Astrocyte (in vitro differentiated cells and primary cell): ENCODE results near the gene STARD8. TPM values are rescaled to one million over a fixed set of nuclear protein-coding genes. Genes with fewer than 3 reads are reported as not detected.

Experiments
- DNase-seq: peaks from one replicate; pipeline ENCODE4 v3.0.0-alpha.2; 2010; ENCODE audit warnings: low read depth
- FAIRE-seq: peaks from 2 replicates; lab custom pipeline; 2011; peaks lifted over from hg19 to GRCh38; lab: Jason Lieb, UNC
- H2AFZ ChIP-seq: 2 replicates; pipeline ENCODE4 v1.6.0; 2012; ENCODE audit warnings: low read depth, low read length, inconsistent platforms
- H3K27ac ChIP-seq: 2 replicates; pipeline ENCODE4 v1.5.1; 2011; ENCODE audit warnings: low read depth, low read length, inconsistent platforms
- H3K27me3 ChIP-seq: 2 replicates; pipeline ENCODE4 v1.6.0; 2011; ENCODE audit warnings: low read length, inconsistent platforms; ENCODE audit not compliant: insufficient read depth
- H3K36me3 ChIP-seq: 2 replicates; pipeline ENCODE4 v1.5.1; 2011; ENCODE audit warnings: low read length, inconsistent platforms; ENCODE audit not compliant: insufficient read depth
- H3K4me1 ChIP-seq: 2 replicates; pipeline ENCODE4 v1.5.1; 2011; ENCODE audit warnings: low read length, inconsistent platforms; ENCODE audit not compliant: insufficient read depth
- H3K4me2 ChIP-seq: 2 replicates; pipeline ENCODE4 v1.6.0; 2012; ENCODE audit warnings: low read length, inconsistent platforms
- H3K4me3 ChIP-seq: 2 replicates; pipeline ENCODE4 v1.5.1; 2011; ENCODE audit warnings: low read depth, mild to moderate bottlenecking, low read length, inconsistent platforms; ENCODE audit not compliant: insufficient read depth
- H3K79me2 ChIP-seq: 2 replicates; pipeline ENCODE4 v1.6.0; 2012; ENCODE audit warnings: mild to moderate bottlenecking, low read length, inconsistent platforms; ENCODE audit not compliant: insufficient read depth
- H3K9ac ChIP-seq: 2 replicates; pipeline ENCODE4 v1.6.0; 2012; ENCODE audit warnings: mild to moderate bottlenecking, low read length, inconsistent platforms
- H3K9me3 ChIP-seq: 2 replicates; pipeline ENCODE4 v1.5.1; 2012; ENCODE audit warnings: low read depth, mild to moderate bottlenecking, low read length, inconsistent platforms; ENCODE audit not compliant: insufficient read depth
- H4K20me1 ChIP-seq: 2 replicates; pipeline ENCODE4 v1.6.0; 2012; ENCODE audit warnings: low read length, inconsistent platforms; ENCODE audit not compliant: insufficient read depth
- H3K27ac Mint-ChIP-seq: one replicate; pipeline ENCODE4 v1.8.0; 2021; ENCODE audit warnings: mild to moderate bottlenecking, mixed read lengths; ENCODE audit not compliant: unreplicated experiment
- H3K27me3 Mint-ChIP-seq: one replicate; pipeline ENCODE4 v1.8.0; 2021; ENCODE audit warnings: low read depth, mixed read lengths; ENCODE audit not compliant: unreplicated experiment
- H3K36me3 Mint-ChIP-seq: one replicate; pipeline ENCODE4 v1.8.0; 2021; ENCODE audit warnings: low read depth, mixed read lengths; ENCODE audit not compliant: unreplicated experiment
- H3K4me1 Mint-ChIP-seq: one replicate; pipeline ENCODE4 v1.8.0; 2021; ENCODE audit warnings: low read depth, mixed read lengths; ENCODE audit not compliant: unreplicated experiment
- H3K4me3 Mint-ChIP-seq: one replicate; pipeline ENCODE4 v1.8.0; 2021; ENCODE audit warnings: mild to moderate bottlenecking, moderate library complexity, mixed read lengths; ENCODE audit not compliant: unreplicated experiment
- H3K9me3 Mint-ChIP-seq: one replicate; pipeline ENCODE4 v1.8.0; 2021; ENCODE audit warnings: mild to moderate bottlenecking, mixed read lengths; ENCODE audit not compliant: unreplicated experiment
- CTCF ChIP-seq: IDR thresholded peaks from 2 replicates; pipeline ENCODE4 v1.5.1; 2011; ENCODE audit warnings: low read depth, mild to moderate bottlenecking, inconsistent platforms, low read length, moderate library complexity; ENCODE audit not compliant: insufficient read depth
- EZH2 ChIP-seq: IDR thresholded peaks from 2 replicates; pipeline ENCODE4 v1.6.1; 2012; ENCODE audit warnings: mild to moderate bottlenecking, low read length, inconsistent platforms; ENCODE audit not compliant: insufficient read depth
- total RNA-seq: library from RNA; stranded (reverse); gene quantifications from 2 replicates; pipeline ENCODE4 v1.2.1, GENCODE V29; 2021

The STARD8 gene
- total RNA-seq, 1 donor from 2014 or later, result 1.3 TPM

GRCh38 chrX:68690936-68691501 lies 43.6 kb downstream of the STARD8 start:
- no peak overlapping the region for H3K4me3 Mint-ChIP-seq

GRCh38 chrX:68691921-68692320 lies 44.5 kb downstream of the STARD8 start:
- H3K4me1 ChIP-seq, result peaks cover 7% of the 10 kb centered on the region
- no peak overlapping the region for H3K27ac ChIP-seq
- DNase-seq (no peak), FAIRE-seq (no peak)
- H3K27me3 ChIP-seq, result no peaks in the 10 kb centered on the region
- Mint-ChIP-seq H3K27me3 (peaks cover 3% of the 10 kb centered on the region), H3K36me3 (no peaks in the 10 kb centered on the region), H3K27ac (no peak overlapping the region), H3K9me3 (no peaks in the 10 kb centered on the region), H3K4me1 (peaks cover 9% of the 10 kb centered on the region), H3K4me3 (no peak overlapping the region)
- H3K79me2 ChIP-seq, result no peaks in the 10 kb centered on the region
- no peaks in the 10 kb centered on the region for H4K20me1 ChIP-seq
- TF ChIP-seq CTCF (no peak), EZH2 (no peak)
- H2AFZ ChIP-seq, result no peak overlapping the region
- no peak overlapping the region for H3K4me2 ChIP-seq
- H3K36me3 ChIP-seq, result no peaks in the 10 kb centered on the region
- no peaks in the 10 kb centered on the region for H3K9me3 ChIP-seq
- no peak overlapping the region for H3K4me3 ChIP-seq
- H3K9ac ChIP-seq, result no peak overlapping the region

More at GRCh38 chrX:68690936-68691501, 43.6 kb downstream of the STARD8 start:
- Histone ChIP-seq H3K27me3 (no peaks in the 10 kb centered on the region), H3K4me3 (no peak overlapping the region), H4K20me1 (no peaks in the 10 kb centered on the region), H3K79me2 (no peaks in the 10 kb centered on the region), H3K9ac (no peak overlapping the region), H3K4me2 (no peak overlapping the region), H3K27ac (no peak overlapping the region), H3K4me1 (peaks cover 7% of the 10 kb centered on the region), H2AFZ (no peak overlapping the region), H3K36me3 (no peaks in the 10 kb centered on the region), H3K9me3 (no peaks in the 10 kb centered on the region)
- TF ChIP-seq CTCF (no peak), EZH2 (no peak)
- Mint-ChIP-seq H3K27ac (no peak overlapping the region), H3K4me1 (peaks cover 9% of the 10 kb centered on the region), H3K36me3 (no peaks in the 10 kb centered on the region), H3K9me3 (no peaks in the 10 kb centered on the region), H3K27me3 (peaks cover 7% of the 10 kb centered on the region)
- no peak for DNase-seq
- peak; percentile 9 for FAIRE-seq

GRCh38 chrX:68692651-68693050 lies 45.2 kb downstream of the STARD8 start:
- Mint-ChIP-seq H3K27ac (no peak overlapping the region), H3K4me3 (peak overlapping the region; percentile 27), H3K36me3 (no peaks in the 10 kb centered on the region), H3K9me3 (no peaks in the 10 kb centered on the region), H3K4me1 (peaks cover 9% of the 10 kb centered on the region), H3K27me3 (no peaks in the 10 kb centered on the region)
- H3K36me3 ChIP-seq, result no peaks in the 10 kb centered on the region
- H3K9me3 ChIP-seq, result no peaks in the 10 kb centered on the region
- DNase-seq, result peak; percentile 29
- TF ChIP-seq CTCF (no peak), EZH2 (no peak)
- FAIRE-seq, result no peak
- H3K4me3 ChIP-seq, result no peak overlapping the region
- H3K4me1 ChIP-seq, result peaks cover 7% of the 10 kb centered on the region
- H4K20me1 ChIP-seq, result no peaks in the 10 kb centered on the region
- no peak overlapping the region for H3K27ac ChIP-seq
- no peak overlapping the region for H3K4me2 ChIP-seq
- no peak overlapping the region for H3K9ac ChIP-seq
- no peaks in the 10 kb centered on the region for H3K79me2 ChIP-seq
- no peaks in the 10 kb centered on the region for H3K27me3 ChIP-seq
- H2AFZ ChIP-seq, result no peak overlapping the region
